HepG2 (cell line): ENCODE data around the gene EGFL8. TPM values are rescaled to one million over a fixed set of nuclear protein-coding genes. Genes with fewer than 3 reads are reported as not detected.

ENCODE experiments used
- CEBPB ChIP-seq: IDR thresholded peaks from 2 replicates; pipeline ENCODE4 v1.6.1; 2011; ENCODE audit warnings: low read depth, low read length, improper control_type of control experiment, borderline replicate concordance
- DMAP1 ChIP-seq: IDR thresholded peaks from 2 replicates; pipeline ENCODE4 v1.6.1; 2016
- IRF2 ChIP-seq: IDR thresholded peaks from 2 replicates; pipeline ENCODE4 v1.6.1; 2018; ENCODE audit warnings: missing genetic modification reagents, missing compliant biosample characterization
- MED13 ChIP-seq: sonication (generic); formaldehyde crosslinking; IDR thresholded peaks from 2 replicates; pipeline ENCODE4 v1.5.0; 2020; ENCODE audit warnings: missing genetic modification reagents
- MLLT10 ChIP-seq: sonication (generic); formaldehyde crosslinking; IDR thresholded peaks from 2 replicates; pipeline ENCODE4 v1.4.0; 2020; ENCODE audit warnings: missing genetic modification reagents
- REL ChIP-seq: sonication (generic); formaldehyde crosslinking; conservative IDR thresholded peaks from 2 replicates; pipeline ENCODE4 v1.8.0; 2022; ENCODE audit warnings: mild to moderate bottlenecking, missing genetic modification reagents, moderate library complexity
- SCMH1 ChIP-seq: sonication (generic); formaldehyde crosslinking; IDR thresholded peaks from 2 replicates; pipeline ENCODE4 v1.9.0; 2021; ENCODE audit warnings: missing genetic modification reagents, mild to moderate bottlenecking, borderline replicate concordance
- SP140L ChIP-seq: sonication (generic); formaldehyde crosslinking; IDR thresholded peaks from 2 replicates; pipeline ENCODE4 v1.4.0; 2020; ENCODE audit warnings: missing genetic modification reagents, borderline replicate concordance
- TAF1 ChIP-seq: sonication (generic); formaldehyde crosslinking; IDR thresholded peaks from 2 replicates; pipeline ENCODE4 v1.4.0; 2020; ENCODE audit warnings: missing genetic modification reagents
- ZNF180 ChIP-seq: sonication (generic); formaldehyde crosslinking; IDR thresholded peaks from 2 replicates; pipeline ENCODE4 v1.4.0; 2020; ENCODE audit warnings: low read depth, missing genetic modification reagents, borderline replicate concordance
- ZNF225 ChIP-seq: sonication (generic); formaldehyde crosslinking; IDR thresholded peaks from 2 replicates; pipeline ENCODE4 v1.4.0; 2020; ENCODE audit warnings: mild to moderate bottlenecking, missing genetic modification reagents
- ZNF546 ChIP-seq: sonication (generic); formaldehyde crosslinking; conservative IDR thresholded peaks from 2 replicates; pipeline ENCODE4 v1.8.1; 2023; ENCODE audit warnings: mild to moderate bottlenecking, missing genetic modification reagents
- ZNF747 ChIP-seq: sonication (generic); formaldehyde crosslinking; IDR thresholded peaks from 2 replicates; pipeline ENCODE4 v1.8.1; 2023; ENCODE audit warnings: missing genetic modification reagents, mild to moderate bottlenecking, borderline replicate concordance
- ZNF816 ChIP-seq: sonication (generic); formaldehyde crosslinking; IDR thresholded peaks from 2 replicates; pipeline ENCODE4 v1.8.0; 2022; ENCODE audit warnings: missing genetic modification reagents, mild to moderate bottlenecking, borderline replicate concordance
- ZNF83 ChIP-seq: sonication (generic); formaldehyde crosslinking; IDR thresholded peaks from 2 replicates; pipeline ENCODE4 v1.4.0; 2020; ENCODE audit warnings: missing genetic modification reagents, mild to moderate bottlenecking, borderline replicate concordance
- polyA plus RNA-seq, 8 experiments: library from polyadenylated mRNA; depleted of rRNA in 3 of 8; stranded (reverse) in 7 of 8; unstranded in 1 of 8; fragments of >200 nt; fragmentation: Illumina TruSeq in 4 of 8; extraction: Trizol in 4 of 8; gene quantifications; 2 replicates each; pipeline versions ENCODE4 v1.2.1 to v1.2.3, GENCODE V29; 2011 to 2016; ENCODE audit warnings: low read depth in 4 of 8, missing spikeins in 1 of 8, mixed read lengths in 1 of 8; ENCODE audit not compliant: insufficient read depth in 1 of 8
- total RNA-seq, 5 experiments: library from RNA; depleted of rRNA; stranded (reverse); fragments of >200 nt; fragmentation: Illumina TruSeq; extraction: Trizol; gene quantifications; 2 replicates each; pipeline ENCODE4 v1.2.3, GENCODE V29; 2016; ENCODE audit warnings: low read depth in 1 of 5
- TF ChIP-seq, protein P1 (sequence below): sonication (generic); formaldehyde crosslinking; IDR thresholded peaks from 2 replicates; pipeline ENCODE4 v1.4.0; 2020; ENCODE audit warnings: missing genetic modification reagents
- TF ChIP-seq, protein P2 (sequence below): sonication (generic); formaldehyde crosslinking; IDR thresholded peaks from 2 replicates; pipeline ENCODE4 v1.8.0; 2022; ENCODE audit warnings: missing genetic modification reagents, mild to moderate bottlenecking, inconsistent platforms, borderline replicate concordance
- TF ChIP-seq, protein P3 (sequence below): sonication (generic); formaldehyde crosslinking; conservative IDR thresholded peaks from 2 replicates; pipeline ENCODE4 v1.4.0; 2020; ENCODE audit warnings: mild to moderate bottlenecking, missing genetic modification reagents, moderate library complexity

Gene EGFL8
- total and polyA plus RNA-seq, 2 of the 13 experiments (the other 11 are each of a cell fraction or from before 2014, with no cell fraction given): 10.0 to 11.5 TPM

DNA sequence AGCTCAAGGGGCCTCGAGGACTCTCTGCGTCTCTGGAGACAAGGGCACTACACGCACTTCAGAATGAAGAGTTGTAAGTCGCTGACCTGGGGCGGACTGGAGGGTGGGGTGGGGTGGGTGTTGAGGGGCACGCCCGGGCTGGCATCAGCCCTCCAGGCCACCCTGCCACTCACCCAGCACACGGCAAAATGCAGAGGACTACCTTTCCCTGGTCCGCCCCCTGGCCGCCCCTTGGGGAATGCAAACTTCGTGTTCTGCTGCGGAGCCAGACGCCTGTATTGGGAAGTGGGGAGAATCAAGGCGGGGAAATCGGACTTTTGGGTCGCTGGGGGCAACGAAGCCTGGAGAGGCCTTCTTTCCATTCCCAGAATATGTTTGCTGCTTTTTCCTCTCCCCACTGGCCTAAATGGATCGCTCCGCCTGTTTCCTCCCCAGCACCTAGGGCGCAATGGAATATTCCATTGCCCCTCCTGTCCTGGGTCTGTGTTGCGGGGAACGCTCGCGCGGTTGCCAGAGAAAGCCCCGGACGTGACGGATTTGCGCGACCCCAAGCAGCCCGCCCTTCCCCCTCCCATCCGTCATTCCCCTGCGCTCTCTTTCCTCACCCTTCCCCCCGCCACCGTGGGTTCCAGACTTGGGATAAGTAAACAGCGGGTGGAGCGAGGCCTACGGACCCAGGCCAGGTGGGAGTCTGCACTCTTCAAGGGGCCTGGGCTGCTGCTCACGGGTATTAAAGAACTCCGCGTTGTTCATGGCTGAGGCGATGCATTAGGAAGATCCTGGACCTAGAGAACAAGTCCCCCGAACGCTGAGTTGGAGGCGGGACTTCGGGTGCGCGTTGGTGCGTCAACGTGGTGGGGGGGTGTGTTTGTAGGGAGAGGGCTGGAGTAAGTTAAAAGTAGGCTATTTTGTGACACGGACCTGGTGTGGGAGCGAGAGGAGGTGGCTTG is 10.6 kb upstream of the EGFL8 start, which contains the start of gene PPT2 (continued):
- TF ChIP-seq, protein P1, sequence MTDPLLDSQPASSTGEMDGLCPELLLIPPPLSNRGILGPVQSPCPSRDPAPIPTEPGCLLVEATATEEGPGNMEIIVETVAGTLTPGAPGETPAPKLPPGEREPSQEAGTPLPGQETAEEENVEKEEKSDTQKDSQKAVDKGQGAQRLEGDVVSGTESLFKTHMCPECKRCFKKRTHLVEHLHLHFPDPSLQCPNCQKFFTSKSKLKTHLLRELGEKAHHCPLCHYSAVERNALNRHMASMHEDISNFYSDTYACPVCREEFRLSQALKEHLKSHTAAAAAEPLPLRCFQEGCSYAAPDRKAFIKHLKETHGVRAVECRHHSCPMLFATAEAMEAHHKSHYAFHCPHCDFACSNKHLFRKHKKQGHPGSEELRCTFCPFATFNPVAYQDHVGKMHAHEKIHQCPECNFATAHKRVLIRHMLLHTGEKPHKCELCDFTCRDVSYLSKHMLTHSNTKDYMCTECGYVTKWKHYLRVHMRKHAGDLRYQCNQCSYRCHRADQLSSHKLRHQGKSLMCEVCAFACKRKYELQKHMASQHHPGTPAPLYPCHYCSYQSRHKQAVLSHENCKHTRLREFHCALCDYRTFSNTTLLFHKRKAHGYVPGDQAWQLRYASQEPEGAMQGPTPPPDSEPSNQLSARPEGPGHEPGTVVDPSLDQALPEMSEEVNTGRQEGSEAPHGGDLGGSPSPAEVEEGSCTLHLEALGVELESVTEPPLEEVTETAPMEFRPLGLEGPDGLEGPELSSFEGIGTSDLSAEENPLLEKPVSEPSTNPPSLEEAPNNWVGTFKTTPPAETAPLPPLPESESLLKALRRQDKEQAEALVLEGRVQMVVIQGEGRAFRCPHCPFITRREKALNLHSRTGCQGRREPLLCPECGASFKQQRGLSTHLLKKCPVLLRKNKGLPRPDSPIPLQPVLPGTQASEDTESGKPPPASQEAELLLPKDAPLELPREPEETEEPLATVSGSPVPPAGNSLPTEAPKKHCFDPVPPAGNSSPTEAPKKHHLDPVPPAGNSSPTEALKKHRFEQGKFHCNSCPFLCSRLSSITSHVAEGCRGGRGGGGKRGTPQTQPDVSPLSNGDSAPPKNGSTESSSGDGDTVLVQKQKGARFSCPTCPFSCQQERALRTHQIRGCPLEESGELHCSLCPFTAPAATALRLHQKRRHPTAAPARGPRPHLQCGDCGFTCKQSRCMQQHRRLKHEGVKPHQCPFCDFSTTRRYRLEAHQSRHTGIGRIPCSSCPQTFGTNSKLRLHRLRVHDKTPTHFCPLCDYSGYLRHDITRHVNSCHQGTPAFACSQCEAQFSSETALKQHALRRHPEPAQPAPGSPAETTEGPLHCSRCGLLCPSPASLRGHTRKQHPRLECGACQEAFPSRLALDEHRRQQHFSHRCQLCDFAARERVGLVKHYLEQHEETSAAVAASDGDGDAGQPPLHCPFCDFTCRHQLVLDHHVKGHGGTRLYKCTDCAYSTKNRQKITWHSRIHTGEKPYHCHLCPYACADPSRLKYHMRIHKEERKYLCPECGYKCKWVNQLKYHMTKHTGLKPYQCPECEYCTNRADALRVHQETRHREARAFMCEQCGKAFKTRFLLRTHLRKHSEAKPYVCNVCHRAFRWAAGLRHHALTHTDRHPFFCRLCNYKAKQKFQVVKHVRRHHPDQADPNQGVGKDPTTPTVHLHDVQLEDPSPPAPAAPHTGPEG (CRISPR knock-in tag): peak; percentile 90
- TF ChIP-seq IRF2 (CRISPR knock-in tag): peak; percentile 93
- TF ChIP-seq ZNF546 (CRISPR knock-in tag): no peak; the same call in 1 of the 2 replicates
- TF ChIP-seq REL (CRISPR knock-in tag): no peak
- TF ChIP-seq MED13 (CRISPR knock-in tag): 0 out of 2 replicates have a peak, but pooled peaks have one; percentile 77
- 0 out of 2 replicates have a peak, but pooled peaks have one; percentile 1 for TF ChIP-seq CEBPB
- TF ChIP-seq, protein P2, sequence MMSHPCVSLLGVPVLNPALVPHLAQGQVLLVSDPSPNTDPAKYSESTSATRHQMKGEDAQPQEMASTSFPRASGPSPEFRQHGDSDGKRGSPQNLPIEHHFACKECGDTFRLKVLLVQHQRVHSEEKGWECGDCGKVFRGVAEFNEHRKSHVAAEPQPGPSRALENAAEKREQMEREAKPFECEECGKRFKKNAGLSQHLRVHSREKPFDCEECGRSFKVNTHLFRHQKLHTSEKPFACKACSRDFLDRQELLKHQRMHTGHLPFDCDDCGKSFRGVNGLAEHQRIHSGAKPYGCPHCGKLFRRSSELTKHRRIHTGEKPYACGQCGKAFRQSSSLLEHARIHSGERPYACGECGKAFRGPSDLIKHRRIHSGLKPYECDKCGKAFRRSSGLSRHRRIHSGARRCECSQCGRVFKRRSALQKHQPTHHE (CRISPR knock-in tag): no peak; the same call in 1 of the 2 replicates
- TF ChIP-seq, protein P3, sequence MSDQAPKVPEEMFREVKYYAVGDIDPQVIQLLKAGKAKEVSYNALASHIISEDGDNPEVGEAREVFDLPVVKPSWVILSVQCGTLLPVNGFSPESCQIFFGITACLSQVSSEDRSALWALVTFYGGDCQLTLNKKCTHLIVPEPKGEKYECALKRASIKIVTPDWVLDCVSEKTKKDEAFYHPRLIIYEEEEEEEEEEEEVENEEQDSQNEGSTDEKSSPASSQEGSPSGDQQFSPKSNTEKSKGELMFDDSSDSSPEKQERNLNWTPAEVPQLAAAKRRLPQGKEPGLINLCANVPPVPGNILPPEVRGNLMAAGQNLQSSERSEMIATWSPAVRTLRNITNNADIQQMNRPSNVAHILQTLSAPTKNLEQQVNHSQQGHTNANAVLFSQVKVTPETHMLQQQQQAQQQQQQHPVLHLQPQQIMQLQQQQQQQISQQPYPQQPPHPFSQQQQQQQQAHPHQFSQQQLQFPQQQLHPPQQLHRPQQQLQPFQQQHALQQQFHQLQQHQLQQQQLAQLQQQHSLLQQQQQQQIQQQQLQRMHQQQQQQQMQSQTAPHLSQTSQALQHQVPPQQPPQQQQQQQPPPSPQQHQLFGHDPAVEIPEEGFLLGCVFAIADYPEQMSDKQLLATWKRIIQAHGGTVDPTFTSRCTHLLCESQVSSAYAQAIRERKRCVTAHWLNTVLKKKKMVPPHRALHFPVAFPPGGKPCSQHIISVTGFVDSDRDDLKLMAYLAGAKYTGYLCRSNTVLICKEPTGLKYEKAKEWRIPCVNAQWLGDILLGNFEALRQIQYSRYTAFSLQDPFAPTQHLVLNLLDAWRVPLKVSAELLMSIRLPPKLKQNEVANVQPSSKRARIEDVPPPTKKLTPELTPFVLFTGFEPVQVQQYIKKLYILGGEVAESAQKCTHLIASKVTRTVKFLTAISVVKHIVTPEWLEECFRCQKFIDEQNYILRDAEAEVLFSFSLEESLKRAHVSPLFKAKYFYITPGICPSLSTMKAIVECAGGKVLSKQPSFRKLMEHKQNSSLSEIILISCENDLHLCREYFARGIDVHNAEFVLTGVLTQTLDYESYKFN (CRISPR knock-in tag): peak; percentile 73
- TF ChIP-seq MLLT10 (CRISPR knock-in tag): no peak
- no peak for TF ChIP-seq ZNF83
- no peak for TF ChIP-seq SCMH1 (CRISPR knock-in tag)
- peak; percentile 84; the same call in 1 of the 2 replicates for TF ChIP-seq ZNF225 (CRISPR knock-in tag)
- no peak; the same call in 1 of the 2 replicates for TF ChIP-seq ZNF180 (CRISPR knock-in tag)
- peak; percentile 68; the same call in 1 of the 2 replicates for TF ChIP-seq ZNF747 (CRISPR knock-in tag)
- peak; percentile 74 for TF ChIP-seq TAF1
- TF ChIP-seq ZNF816 (CRISPR knock-in tag): peak; percentile 86; the same call in 1 of the 2 replicates
- no peak for TF ChIP-seq SP140L
- peak; percentile 87; the same call in 1 of the 2 replicates for TF ChIP-seq DMAP1
